Neuronal stem cell (in vitro differentiated cells): ENCODE measurements around the gene ANK3.

Experiments
- DNase-seq: peaks from one replicate; pipeline ENCODE4 v3.0.0-alpha.2; 2013; ENCODE audit warnings: low spot score
- H2AFZ ChIP-seq: one replicate; pipeline ENCODE4 v1.6.1; 2013; ENCODE audit warnings: mild to moderate bottlenecking, low read length, inconsistent platforms
- H2AK5ac ChIP-seq: 2 replicates; pipeline ENCODE4 v1.6.1; 2013; ENCODE audit warnings: low read depth, mild to moderate bottlenecking, inconsistent platforms, low read length, moderate library complexity, mixed read lengths
- H2BK120ac ChIP-seq: 2 replicates; pipeline ENCODE4 v1.6.1; 2013; ENCODE audit warnings: low read depth, mild to moderate bottlenecking, inconsistent platforms, low read length, moderate library complexity, mixed read lengths
- H2BK12ac ChIP-seq: one replicate; pipeline ENCODE4 v1.6.1; 2013; ENCODE audit warnings: low read length, inconsistent platforms
- H2BK15ac ChIP-seq: 2 replicates; pipeline ENCODE4 v1.6.1; 2013; ENCODE audit warnings: mild to moderate bottlenecking, low read length, inconsistent platforms, mixed read lengths
- H2BK5ac ChIP-seq: one replicate; pipeline ENCODE4 v1.6.1; 2013; ENCODE audit warnings: inconsistent platforms, mild to moderate bottlenecking, low read length, moderate library complexity
- H3K14ac ChIP-seq: one replicate; pipeline ENCODE4 v1.6.1; 2013; ENCODE audit warnings: low read length, inconsistent platforms
- H3K18ac ChIP-seq: 2 replicates; pipeline ENCODE4 v1.6.1; 2013; ENCODE audit warnings: low read length, inconsistent platforms
- H3K23ac ChIP-seq: 2 replicates; pipeline ENCODE4 v1.6.1; 2013; ENCODE audit warnings: low read depth, mild to moderate bottlenecking, mixed read lengths, low read length, inconsistent platforms; ENCODE audit not compliant: poor library complexity
- H3K27ac ChIP-seq: replicated peaks from 3 replicates; pipeline ENCODE4 v1.5.1; 2013; ENCODE audit warnings: low read length, inconsistent platforms
- H3K27me3 ChIP-seq, 3 experiments: 2 replicates each; pipeline ENCODE4 v1.6.1; 2013; ENCODE audit warnings: low read length in 3 of 3, mild to moderate bottlenecking in 2 of 3, inconsistent platforms in 1 of 3, low read depth in 1 of 3, mixed read lengths in 1 of 3, moderate library complexity in 1 of 3; ENCODE audit not compliant: control insufficient read depth in 3 of 3, insufficient read depth in 3 of 3
- H3K36me3 ChIP-seq, 2 donors: replicated peaks in 1 of 2; 2 replicates each; pipeline ENCODE4 v1.6.1; 2013; ENCODE audit warnings: low read length in 2 of 2; ENCODE audit not compliant: control insufficient read depth in 2 of 2, insufficient read depth in 2 of 2
- H3K4ac ChIP-seq: 2 replicates; pipeline ENCODE4 v1.6.1; 2013; ENCODE audit warnings: inconsistent platforms, mild to moderate bottlenecking, low read length, moderate library complexity
- H3K4me1 ChIP-seq, 2 donors: 1 replicate in 1 of 2; 2 replicates in 1 of 2; pipeline ENCODE4 v1.6.1; 2013; ENCODE audit warnings: low read length in 2 of 2, low read depth in 1 of 2; ENCODE audit not compliant: control insufficient read depth in 2 of 2, insufficient read depth in 1 of 2
- H3K4me2 ChIP-seq: one replicate; pipeline ENCODE4 v1.6.1; 2013; ENCODE audit warnings: mild to moderate bottlenecking, low read length, inconsistent platforms; ENCODE audit not compliant: insufficient read depth, poor library complexity, severe bottlenecking
- H3K4me3 ChIP-seq, 2 donors: 2 replicates each; pipeline ENCODE4 v1.5.1; 2013; ENCODE audit warnings: low read length in 2 of 2, mild to moderate bottlenecking in 2 of 2, inconsistent platforms in 1 of 2, moderate library complexity in 1 of 2
- H3K79me1 ChIP-seq: one replicate; pipeline ENCODE4 v1.6.1; 2013; ENCODE audit warnings: low read depth, mild to moderate bottlenecking, inconsistent platforms, low read length, moderate library complexity
- H3K9ac ChIP-seq: one replicate; pipeline ENCODE4 v1.6.1; 2013; ENCODE audit warnings: mild to moderate bottlenecking, low read depth, low read length, inconsistent platforms; ENCODE audit not compliant: poor library complexity
- H3K9me3 ChIP-seq, 2 donors: replicated peaks in 1 of 2; 2 replicates each; pipeline versions ENCODE3 to v1.6.1; 2013; ENCODE audit warnings: low read length in 2 of 2, mild to moderate bottlenecking in 2 of 2, inconsistent platforms in 1 of 2, low read depth in 1 of 2, mixed read lengths in 1 of 2, moderate library complexity in 1 of 2; ENCODE audit not compliant: control insufficient read depth in 2 of 2, insufficient read depth in 1 of 2
- H4K8ac ChIP-seq: one replicate; pipeline ENCODE4 v1.6.1; 2013; ENCODE audit warnings: low read depth, mild to moderate bottlenecking, inconsistent platforms, low read length, moderate library complexity
- H4K91ac ChIP-seq: one replicate; pipeline ENCODE4 v1.6.1; 2013; ENCODE audit warnings: low read length, low read depth, mild to moderate bottlenecking, inconsistent platforms; ENCODE audit not compliant: poor library complexity
- WGBS, 2 donors: extraction: QIAGEN DNeasy Blood & Tissue Kit; methylation state at CpG; one replicate each; pipeline ENCODE4 v1.1.7; 2013; ENCODE audit warnings: missing lambda C conversion rate in 2 of 2, mixed read lengths in 1 of 2; ENCODE audit not compliant: insufficient read length in 2 of 2, insufficient replicate concordance in 1 of 2; ENCODE audit errors: extremely low coverage in 2 of 2; 5-methylcytosine and 5-hydroxymethylcytosine counted together

The ANK3 gene

DNA sequence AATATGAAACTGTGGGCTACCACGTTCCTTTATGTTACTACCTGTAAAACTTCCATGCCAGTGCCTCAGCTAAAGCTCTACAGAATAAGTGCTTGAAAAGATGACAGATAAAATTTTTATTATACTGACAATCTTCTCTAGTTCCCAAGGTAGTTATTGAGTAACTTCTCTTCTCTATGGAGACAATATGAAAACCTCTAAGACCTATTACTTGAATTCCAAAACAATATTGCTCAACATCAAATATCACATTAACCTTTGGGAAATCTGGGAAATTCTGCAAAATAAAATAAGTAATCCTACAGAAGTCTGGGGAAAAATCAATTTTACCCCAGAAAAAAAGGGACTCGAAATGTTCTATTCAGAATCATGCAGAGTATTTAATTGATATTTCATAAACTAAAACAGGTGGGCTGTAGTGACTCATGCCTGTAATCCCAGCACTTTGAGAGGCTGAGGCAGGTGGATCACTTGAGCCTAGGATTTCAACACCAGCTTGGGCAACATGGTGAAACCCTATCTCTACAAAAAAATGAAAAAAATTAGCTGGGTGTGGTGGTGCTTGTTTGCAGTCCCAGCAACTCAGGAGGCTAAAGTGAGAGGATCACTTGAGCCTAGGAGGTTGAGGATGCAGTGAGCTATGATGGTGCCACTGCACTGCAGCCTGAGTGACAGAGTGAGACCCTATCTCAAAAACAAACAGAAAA lies 23.8 kb upstream of the ANK3 start:
- no peak overlapping the region for H3K4me3 ChIP-seq

DNA sequence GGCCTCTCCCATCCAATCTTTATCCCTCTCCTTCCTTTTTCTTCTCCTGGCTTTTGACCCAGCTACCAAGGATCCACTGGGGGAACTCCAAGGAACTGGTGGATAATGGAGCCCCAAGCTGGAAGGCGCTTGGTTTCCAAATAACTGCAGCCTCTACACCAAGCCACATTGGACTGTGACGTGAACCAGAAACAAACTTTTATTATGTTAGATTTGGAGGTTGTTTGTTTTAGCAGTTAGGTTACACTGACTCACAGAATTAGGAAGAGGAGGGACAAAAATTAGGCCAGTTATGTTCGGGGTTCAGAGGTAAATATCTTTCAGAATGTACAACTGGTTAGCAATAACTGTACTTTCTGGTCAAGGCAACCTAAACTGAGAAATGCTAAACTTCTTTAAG lies 21.3 kb upstream of the ANK3 start:
- Histone ChIP-seq H3K23ac (no peak overlapping the region), H4K8ac (no peak overlapping the region), H3K9ac (no peak overlapping the region), H3K4me1 (peaks cover 0 to 2% of the 10 kb centered on the region in 2 donors), H2BK12ac (no peak overlapping the region), H2BK5ac (no peak overlapping the region), H3K9me3 (no peaks in the 10 kb centered on the region), H3K27me3 (no peaks in the 10 kb centered on the region), H3K4me2 (no peak overlapping the region), H2BK15ac (no peak overlapping the region), H3K14ac (no peak overlapping the region), H3K4ac (no peak overlapping the region), H3K27ac (no peak overlapping the region), H3K79me1 (peaks cover 2% of the 10 kb centered on the region), H2BK120ac (no peak overlapping the region), H3K36me3 (no peaks in the 10 kb centered on the region), H4K91ac (no peak overlapping the region), H3K18ac (no peak overlapping the region), H2AFZ (no peak overlapping the region), H3K4me3 (no peak overlapping the region), H2AK5ac (no peak overlapping the region)
- no CpG with 5 or more reads among the region's 3 CpGs for WGBS, 2 donors
- no peak for DNase-seq

More for the DNA sequence above, 23.8 kb upstream of the ANK3 start:
- WGBS, 2 donors: no CpG with 5 or more reads among the region's 2 CpGs
- H3K4me2 ChIP-seq: no peak overlapping the region
- no peak overlapping the region for H2AFZ ChIP-seq
- no peak overlapping the region for H2AK5ac ChIP-seq
- peaks cover 2% of the 10 kb centered on the region for H3K79me1 ChIP-seq
- H4K8ac ChIP-seq: no peak overlapping the region
- H3K4me1 ChIP-seq: peaks cover 0 to 2% of the 10 kb centered on the region in 2 donors
- no peak for DNase-seq
- H2BK5ac ChIP-seq: no peak overlapping the region
- H2BK120ac ChIP-seq: no peak overlapping the region
- no peak overlapping the region for H3K4ac ChIP-seq
- H3K27me3 ChIP-seq: no peaks in the 10 kb centered on the region
- H3K18ac ChIP-seq: no peak overlapping the region
- H3K23ac ChIP-seq: no peak overlapping the region
- H4K91ac ChIP-seq: no peak overlapping the region
- H3K36me3 ChIP-seq: no peaks in the 10 kb centered on the region
- no peaks in the 10 kb centered on the region for H3K9me3 ChIP-seq
- H2BK15ac ChIP-seq: no peak overlapping the region
- no peak overlapping the region for H2BK12ac ChIP-seq
- H3K27ac ChIP-seq: no peak overlapping the region
- H3K9ac ChIP-seq: no peak overlapping the region
- no peak overlapping the region for H3K14ac ChIP-seq

- H2BK5ac ChIP-seq: no peak overlapping the region
These were observed 19.5 kb upstream of the ANK3 start for GRCh38 chr10:60409202-60409601.

GRCh38 chr10:60406182-60406581 lies 16.5 kb upstream of the ANK3 start:
- Histone ChIP-seq H3K4me2 (no peak overlapping the region), H3K14ac (no peak overlapping the region), H3K27me3 (no peaks in the 10 kb centered on the region), H3K27ac (no peak overlapping the region), H3K9ac (no peak overlapping the region), H2AFZ (no peak overlapping the region), H3K18ac (no peak overlapping the region), H2BK12ac (no peak overlapping the region), H3K23ac (no peak overlapping the region), H3K9me3 (peaks cover 0 to 2% of the 10 kb centered on the region in 2 donors), H3K4ac (no peak overlapping the region), H3K4me1 (no peaks in the 10 kb centered on the region), H3K4me3 (no peak overlapping the region), H2AK5ac (no peak overlapping the region), H2BK120ac (no peak overlapping the region), H2BK5ac (no peak overlapping the region), H2BK15ac (no peak overlapping the region), H4K91ac (no peak overlapping the region), H3K79me1 (peaks cover 4% of the 10 kb centered on the region), H4K8ac (no peak overlapping the region), H3K36me3 (no peaks in the 10 kb centered on the region)
- no peak for DNase-seq
- WGBS, 2 donors: no CpG with 5 or more reads among the region's 3 CpGs

More at GRCh38 chr10:60409202-60409601, 19.5 kb upstream of the ANK3 start:
- Histone ChIP-seq H3K14ac (no peak overlapping the region), H2AFZ (no peak overlapping the region), H3K4me3 (no peak overlapping the region), H4K8ac (no peak overlapping the region), H3K18ac (no peak overlapping the region), H3K27ac (no peak overlapping the region), H2BK15ac (no peak overlapping the region), H3K4me1 (no peaks in the 10 kb centered on the region), H3K23ac (no peak overlapping the region), H3K4me2 (no peak overlapping the region), H3K36me3 (no peaks in the 10 kb centered on the region), H3K27me3 (no peaks in the 10 kb centered on the region), H2BK12ac (no peak overlapping the region), H2BK120ac (no peak overlapping the region), H2AK5ac (no peak overlapping the region), H3K9ac (no peak overlapping the region), H3K79me1 (peaks cover 2% of the 10 kb centered on the region), H3K4ac (no peak overlapping the region), H4K91ac (no peak overlapping the region), H3K9me3 (no peaks in the 10 kb centered on the region)
- no CpG with 5 or more reads among the region's 2 CpGs for WGBS, 2 donors
- DNase-seq: no peak
